Bronchial epithelial cell (primary cell): ENCODE results near the gene PLXNB2. TPM values are rescaled to one million over a fixed set of nuclear protein-coding genes. Genes with fewer than 3 reads are reported as not detected.
"Not testable (repeated sequence)": the region's sequence is repeated elsewhere in the genome, so short reads cannot be mapped to it uniquely, and the experiment has no call there.

Experiments used
- DNase-seq: peaks from one replicate; pipeline ENCODE4 v3.0.0-alpha.2; 2010; ENCODE audit warnings: low read depth
- FAIRE-seq: peaks from 2 replicates; lab custom pipeline; 2011; peaks lifted over from hg19 to GRCh38; lab: Jason Lieb, UNC
- H3K27me3 ChIP-seq: 2 replicates; pipeline ENCODE4 v1.5.1; 2011; ENCODE audit warnings: low read length; ENCODE audit not compliant: control insufficient read depth, insufficient read depth
- H3K36me3 ChIP-seq: 2 replicates; pipeline ENCODE4 v1.5.1; 2011; ENCODE audit warnings: low read length; ENCODE audit not compliant: control insufficient read depth, insufficient read depth
- H3K4me3 ChIP-seq: 2 replicates; pipeline ENCODE4 v1.5.1; 2011; ENCODE audit warnings: mild to moderate bottlenecking, low read depth, low read length, control low read depth
- CTCF ChIP-seq: IDR thresholded peaks from 2 replicates; pipeline ENCODE4 v1.5.1; 2011; ENCODE audit warnings: mild to moderate bottlenecking, moderate library complexity, low read length, control low read depth, inconsistent platforms; ENCODE audit not compliant: insufficient read depth, severe bottlenecking
- total RNA-seq: library from RNA; depleted of rRNA; stranded (reverse); fragments of >200 nt; gene quantifications from 2 replicates; pipeline ENCODE4 v1.2.1, GENCODE V29; 2014

PLXNB2 gene
- total RNA-seq, 1 donor from 2014 or later: 138 TPM

- Histone ChIP-seq H3K4me3 (peak within 1 kb of the TSS; percentile 67), H3K27me3 (no peaks in the 10 kb centered on the region), H3K36me3 (no peaks in the 10 kb centered on the region)
- DNase-seq (peak; percentile 34), FAIRE-seq (no peak)
- TF ChIP-seq CTCF: peak; percentile 34
These were observed 19.7 kb upstream of the PLXNB2 start, which contains the start of gene DENND6B for GRCh38 chr22:50326956-50327710. DENND6B (minus strand) TSS chr22:50327012; CDS start chr22:50326988, 24 bp downstream.

GRCh38 chr22:50326225-50326955, 18.9 kb upstream of the PLXNB2 start:
- TF ChIP-seq CTCF: no peak
- peak overlapping the region; percentile 67 for H3K4me3 ChIP-seq
- no peaks in the 10 kb centered on the region for H3K36me3 ChIP-seq
- FAIRE-seq (no peak), DNase-seq (no peak)
- no peaks in the 10 kb centered on the region for H3K27me3 ChIP-seq

- TF ChIP-seq CTCF: no peak
These were observed 18.2 kb upstream of the PLXNB2 start for GRCh38 chr22:50325444-50326224.

GRCh38 chr22:50323900-50324299, 16.5 kb upstream of the PLXNB2 start:
- TF ChIP-seq CTCF: no peak
- DNase-seq (no peak), FAIRE-seq (no peak)
- H3K27me3 ChIP-seq: no peaks in the 10 kb centered on the region
- no peaks in the 10 kb centered on the region for H3K36me3 ChIP-seq
- no peak overlapping the region for H3K4me3 ChIP-seq

More at GRCh38 chr22:50325444-50326224, 18.2 kb upstream of the PLXNB2 start:
- no peaks in the 10 kb centered on the region for H3K36me3 ChIP-seq
- FAIRE-seq (no peak), DNase-seq (no peak)
- no peak overlapping the region for H3K4me3 ChIP-seq
- no peaks in the 10 kb centered on the region for H3K27me3 ChIP-seq

DNA sequence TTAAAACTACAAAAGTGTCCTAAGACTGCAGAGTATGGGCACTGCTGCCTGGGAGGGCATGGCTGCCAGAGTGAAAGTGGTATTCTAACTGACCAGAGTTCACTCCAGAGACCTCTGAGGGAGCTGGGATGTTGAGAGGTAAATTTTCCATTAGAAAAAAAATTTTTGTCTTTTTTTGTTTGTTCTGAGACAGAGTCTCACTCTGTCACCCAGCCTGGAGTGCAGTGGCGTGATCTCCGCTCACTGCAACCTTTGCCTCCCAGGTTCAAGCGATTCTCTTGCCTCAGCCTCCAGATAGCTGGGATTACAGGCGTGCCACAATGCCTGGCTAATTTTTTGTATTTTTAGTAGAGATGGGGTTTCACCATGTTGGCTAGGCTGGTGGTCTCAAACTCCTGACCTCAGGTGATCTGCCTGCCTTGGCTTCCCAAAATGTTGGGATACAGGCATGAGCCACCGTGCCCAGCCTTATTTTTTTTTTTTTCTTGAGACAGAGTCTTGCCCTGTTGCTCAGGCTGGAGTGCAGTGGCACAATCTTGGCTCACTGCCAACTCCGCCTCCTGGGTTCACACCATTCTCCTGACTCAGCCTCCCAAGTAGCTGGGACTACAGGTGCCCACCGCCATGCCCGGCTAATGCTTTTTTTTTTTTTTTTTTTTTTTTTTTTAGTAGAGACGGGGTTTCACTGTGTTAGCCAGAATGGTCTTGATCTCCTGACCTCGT, 15.1 kb upstream of the PLXNB2 start:
- H3K4me3 ChIP-seq, H3K27me3 ChIP-seq, FAIRE-seq, DNase-seq, H3K36me3 ChIP-seq: not testable (repeated sequence)
